Astrocyte of the hippocampus (primary cell): Measurements from ENCODE around the gene SYCE3.

ENCODE experiments used
- DNase-seq: peaks from one replicate; pipeline ENCODE4 v3.0.0; 2011; ENCODE audit warnings: low read depth, low spot score

SYCE3 gene

DNA sequence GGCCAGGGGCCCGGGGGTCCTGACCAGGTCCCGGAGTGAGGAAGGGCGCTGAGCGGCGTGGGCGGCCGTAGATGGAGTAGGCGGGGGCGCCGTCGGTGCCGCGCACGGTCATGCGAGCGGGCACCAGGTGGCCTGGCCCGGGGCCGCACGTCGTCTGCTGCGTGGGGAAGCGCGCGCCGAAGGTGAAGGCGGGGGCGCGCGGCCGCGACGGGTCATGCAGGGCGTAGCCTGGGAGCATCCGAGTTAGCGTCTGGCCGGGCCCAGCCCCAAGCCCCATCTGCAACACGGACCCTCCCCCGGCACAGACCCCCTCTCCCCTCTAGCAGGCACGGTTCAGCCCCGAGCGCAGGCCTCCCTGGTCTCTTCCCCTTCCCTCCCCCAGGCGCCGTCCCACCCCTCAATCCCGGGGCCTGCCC, 31.2 kb downstream of the SYCE3 start:
- DNase-seq, result peak; percentile 21

DNA sequence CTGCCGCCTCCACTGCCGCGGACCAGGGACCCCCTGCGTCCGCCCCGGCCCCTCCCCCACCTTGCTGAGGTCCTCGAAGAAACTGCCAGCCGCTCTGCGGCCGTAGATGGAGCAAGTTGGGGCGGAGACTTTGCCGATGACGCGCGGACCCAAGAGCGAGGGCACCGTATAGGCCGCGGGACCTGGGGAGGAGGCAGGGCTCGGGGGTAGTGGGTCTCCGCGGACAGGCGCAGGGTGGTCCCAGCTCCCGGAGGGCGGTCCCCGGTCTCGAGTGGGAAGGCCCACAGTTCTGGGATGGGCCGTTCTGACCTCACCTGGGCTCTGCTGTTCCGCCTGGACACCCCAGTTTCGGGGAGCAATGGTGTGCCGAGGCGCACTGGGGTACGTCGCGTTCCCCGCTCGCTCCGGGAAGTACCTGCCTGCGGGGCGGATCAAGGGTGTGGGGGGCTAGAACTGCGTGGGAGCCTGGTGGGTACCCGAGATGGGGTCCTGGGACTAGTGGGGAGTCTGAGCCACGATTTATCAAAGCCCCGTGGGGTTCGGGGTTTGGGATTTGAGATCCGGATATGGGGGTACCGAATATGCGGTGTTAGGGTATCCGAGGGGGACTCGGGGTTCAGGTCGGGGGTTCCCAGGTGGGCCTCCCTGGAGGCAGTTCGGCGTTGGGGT, 31.7 kb downstream of the SYCE3 start:
- DNase-seq, result peak; percentile 71

DNA sequence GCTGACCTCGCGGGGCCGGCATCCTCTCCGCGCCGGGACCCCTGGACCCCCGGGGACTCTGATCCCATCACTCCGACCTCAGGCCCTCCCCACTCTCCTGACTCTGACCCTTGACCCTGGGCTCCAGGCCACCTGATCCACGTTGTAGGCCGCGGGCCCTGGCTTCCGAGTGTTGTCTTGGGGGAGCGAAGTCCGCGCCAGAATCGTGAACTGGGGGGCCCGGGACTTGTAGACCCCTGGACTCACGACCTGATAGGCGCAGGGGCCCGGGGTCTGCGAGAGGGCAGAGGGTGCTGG, 32.2 kb downstream of the SYCE3 start:
- DNase-seq, result no peak

DNA sequence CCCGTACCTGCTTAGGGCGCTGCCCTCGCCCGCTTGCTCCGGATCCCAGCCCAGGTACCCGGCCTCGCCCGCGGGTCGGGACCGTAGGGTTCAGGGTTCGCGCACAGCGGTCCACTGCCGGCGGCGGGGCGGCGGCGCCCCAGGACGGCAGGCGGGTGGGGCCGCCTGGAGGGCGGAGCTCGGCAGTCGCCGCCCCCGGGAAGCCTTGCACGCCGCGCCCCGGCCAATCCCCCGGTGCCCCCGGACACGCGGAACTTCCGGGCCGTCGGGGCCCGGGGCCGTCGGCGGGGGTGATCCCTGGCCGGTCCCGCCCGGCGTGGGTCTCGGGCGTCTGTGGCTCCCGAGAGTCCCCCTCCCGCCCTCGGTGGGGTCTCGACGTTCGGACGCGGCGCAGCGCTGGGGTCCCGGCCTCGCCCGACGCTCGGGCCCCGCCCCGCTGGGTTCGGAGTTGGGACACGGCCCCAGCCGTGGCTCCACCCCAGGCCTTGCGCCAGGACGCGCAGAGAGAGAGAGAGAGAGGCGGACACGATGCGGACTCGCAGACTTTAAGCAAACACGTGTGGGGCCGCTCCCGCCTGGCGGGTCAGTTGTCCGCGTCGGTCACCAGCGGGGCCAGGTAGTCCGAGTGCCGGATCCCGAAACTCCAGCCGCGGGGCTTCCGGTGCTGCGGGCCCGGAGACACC, 32.7 kb downstream of the SYCE3 start, which contains the start of gene TYMP:
TSS of gene TYMP (minus strand) at position 116 of the 683 bp plus-strand sequence. CDS start 303 bp downstream, outside the sequence.
- peak; percentile 58 for DNase-seq

DNA sequence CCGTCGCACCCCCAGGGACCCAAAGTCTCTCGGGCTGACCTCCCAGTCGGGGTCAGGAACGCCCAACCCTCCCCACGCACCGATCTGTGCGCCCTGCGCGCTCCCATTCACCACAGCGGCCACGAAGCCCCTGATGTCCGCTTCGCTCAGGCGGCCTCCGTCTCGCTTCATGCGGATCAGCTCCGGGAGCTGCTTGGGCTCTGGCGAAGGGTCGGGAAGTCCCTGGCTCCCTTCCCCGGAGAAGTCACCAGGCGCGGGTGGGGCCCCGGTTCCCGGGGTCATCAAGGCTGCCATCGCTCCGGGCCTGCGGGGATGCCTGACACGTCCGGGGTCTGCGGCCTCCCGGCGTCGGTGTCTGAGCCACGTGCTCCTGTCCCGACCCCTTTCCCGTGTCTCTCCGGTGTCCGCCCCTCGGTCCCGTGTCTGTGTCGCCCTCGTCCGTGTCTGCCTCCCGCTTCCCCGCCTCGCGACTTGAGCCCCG, 33.3 kb downstream of the SYCE3 start:
- DNase-seq, result no peak

DNA sequence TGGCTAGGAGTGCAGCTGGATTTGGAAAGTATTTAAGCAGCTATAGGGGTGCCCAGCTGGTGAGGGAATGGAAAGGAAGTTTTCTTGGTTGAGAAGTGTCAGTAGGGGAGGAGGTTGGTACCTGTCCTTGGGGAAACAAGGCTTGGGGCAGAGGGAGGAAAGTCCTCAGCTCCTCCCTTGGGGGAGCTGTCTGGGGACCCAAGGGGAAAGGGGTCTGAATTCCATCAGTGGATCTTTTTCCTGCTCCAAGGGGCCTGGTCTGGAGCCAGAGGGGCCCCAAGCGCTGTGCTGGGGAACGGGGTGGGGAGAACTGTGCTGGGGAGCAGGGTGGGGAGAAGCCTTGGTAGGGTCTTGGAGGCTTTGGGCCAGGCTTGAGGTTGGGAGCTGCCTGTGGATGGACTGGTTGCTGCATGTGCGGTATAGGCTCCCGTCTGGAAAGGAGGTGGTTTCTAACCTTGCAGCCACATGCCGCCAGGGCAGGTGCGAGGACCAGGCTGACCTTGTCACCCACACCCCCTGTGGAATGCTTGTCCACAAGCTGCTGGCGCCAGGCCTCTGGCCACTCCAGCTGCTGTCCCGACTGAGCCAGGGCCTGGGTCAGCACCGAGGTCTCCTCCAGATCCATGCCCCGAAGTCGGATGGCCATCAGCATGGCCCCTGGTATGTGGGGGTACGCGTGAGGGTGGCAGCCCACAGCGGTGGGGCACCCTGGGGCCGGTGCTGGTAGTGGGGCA, 33.9 kb downstream of the SYCE3 start:
- no peak for DNase-seq

DNA sequence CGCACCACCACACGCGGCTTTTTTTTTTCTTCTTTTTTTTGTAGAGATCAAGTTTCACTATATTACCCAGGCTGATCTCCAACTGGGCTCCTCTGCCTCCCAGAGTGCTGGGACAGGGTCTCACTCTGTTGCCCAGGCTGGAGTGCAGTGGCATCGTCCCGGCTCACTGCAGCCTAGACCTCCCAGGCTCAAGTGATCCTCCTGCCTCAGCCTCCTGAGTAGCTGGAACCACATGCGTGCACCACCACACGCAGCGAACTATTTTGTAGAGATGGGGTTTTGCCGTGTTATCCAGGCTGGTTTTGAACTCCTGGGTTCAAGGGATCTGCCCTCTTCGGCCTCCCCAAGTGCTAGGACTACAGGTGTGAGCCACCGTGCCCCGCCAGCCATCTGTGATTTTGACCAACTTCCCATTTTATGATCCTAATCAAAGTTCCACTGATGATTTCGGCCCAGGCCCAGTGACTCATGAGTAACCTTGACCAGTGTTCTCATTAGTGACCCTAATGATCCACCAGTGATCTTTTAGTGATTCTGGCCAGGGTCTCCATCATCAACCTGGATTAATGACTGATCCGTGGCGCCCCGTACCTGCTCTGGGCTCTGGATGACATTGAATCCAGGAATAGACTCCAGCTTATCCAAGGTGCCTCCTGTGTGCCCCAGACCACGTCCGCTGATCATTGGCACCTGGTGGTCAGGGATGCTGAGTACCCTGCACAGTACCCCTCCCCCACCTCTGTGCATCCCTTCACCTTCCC, 34.6 kb downstream of the SYCE3 start:
- no peak for DNase-seq

DNA sequence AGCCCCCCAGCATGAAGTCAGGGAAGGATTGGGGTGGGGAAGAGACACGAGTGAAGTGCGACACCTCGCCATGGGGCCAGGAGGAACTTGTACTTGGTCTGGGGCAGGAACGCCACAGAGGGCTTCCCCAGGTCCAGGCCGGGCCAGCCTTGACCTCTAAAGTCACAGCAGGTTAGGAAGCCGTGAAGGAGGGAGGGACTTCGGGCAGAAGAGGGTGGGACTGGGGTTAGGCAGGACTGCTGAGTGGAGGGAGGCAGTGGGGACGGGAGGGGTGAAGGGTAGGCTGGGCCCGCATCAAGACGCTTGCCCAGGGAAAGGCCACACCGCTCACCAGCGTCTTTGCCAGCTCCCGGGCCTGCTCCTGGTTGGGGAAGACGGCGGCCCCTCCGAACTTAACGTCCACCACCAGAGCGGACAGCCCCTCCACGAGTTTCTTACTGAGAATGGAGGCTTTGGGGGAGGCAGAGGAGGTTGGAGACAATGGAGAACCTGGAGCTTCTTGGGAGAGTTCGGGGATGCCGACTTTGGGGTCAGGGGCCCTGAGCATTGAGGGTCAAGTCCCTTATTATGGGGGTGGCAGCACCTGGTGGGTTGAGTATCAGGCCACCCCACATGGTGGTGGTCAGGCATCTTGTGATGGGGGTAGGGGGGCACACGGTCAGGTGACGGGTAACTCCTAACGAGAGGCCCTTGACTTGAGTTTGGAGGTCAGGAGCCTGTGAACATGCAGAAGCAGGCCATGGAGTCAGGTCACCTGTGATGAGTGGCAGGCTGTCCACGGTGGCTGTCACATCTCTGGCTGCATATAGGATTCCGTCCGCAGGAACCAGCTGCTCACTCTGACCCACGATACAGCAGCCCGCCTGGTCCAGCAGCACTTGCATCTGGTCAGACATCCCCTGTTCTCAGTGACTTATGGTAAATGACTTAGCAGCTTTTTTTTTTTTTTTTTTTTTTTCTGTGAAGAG, 35.6 kb downstream of the SYCE3 start:
- DNase-seq, result no peak

DNA sequence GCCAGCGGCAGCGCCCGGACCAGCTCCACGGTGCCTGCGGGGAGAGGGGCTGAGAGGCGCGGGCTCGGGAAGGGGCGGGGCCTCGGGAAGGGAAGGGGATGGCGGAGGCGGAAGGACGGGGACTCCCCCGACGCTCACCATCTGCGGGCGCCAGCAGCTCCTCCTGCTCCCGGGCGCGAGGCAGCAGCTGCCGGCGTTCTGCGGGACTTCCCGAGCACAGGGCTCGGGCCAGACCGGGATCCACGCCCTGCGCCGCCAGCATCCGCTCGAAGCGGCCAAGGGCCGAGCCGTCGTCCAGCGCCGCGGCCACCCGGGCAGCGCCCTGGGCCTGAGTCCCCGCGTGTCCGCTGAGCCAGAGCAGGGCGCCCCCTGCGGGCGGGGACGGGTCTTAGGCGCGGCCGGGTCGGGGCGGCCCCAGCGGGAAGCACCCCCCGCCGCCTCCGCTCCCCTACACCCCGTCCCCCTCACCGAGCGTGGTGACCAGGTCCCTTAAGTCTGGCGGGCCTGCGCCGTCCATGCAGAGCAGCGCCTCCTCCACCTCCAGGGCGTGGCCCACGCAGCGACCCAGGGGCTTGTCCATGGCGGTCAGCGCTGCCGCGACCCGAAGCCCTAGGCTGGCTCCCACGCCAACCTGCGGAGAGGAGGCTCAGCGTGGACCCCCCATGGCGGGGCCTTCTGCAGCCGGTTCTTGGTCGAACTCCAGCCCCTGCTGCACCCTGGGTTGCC, 36.4 kb downstream of the SYCE3 start:
- DNase-seq, result peak; percentile 87

DNA sequence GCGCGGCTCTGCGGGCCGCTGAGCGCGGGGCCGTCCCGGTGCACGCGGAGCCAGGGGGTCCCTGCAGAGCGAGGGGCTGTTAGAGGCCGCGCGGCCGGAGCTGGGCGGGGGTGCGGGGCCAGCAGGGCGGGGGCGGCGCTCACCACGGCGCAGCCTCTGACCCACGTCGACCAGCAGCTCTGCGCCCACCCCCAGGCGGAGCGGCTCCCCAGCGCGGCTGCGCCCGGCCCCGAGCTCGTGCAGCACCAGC, 36.9 kb downstream of the SYCE3 start:
- DNase-seq, result no peak

DNA sequence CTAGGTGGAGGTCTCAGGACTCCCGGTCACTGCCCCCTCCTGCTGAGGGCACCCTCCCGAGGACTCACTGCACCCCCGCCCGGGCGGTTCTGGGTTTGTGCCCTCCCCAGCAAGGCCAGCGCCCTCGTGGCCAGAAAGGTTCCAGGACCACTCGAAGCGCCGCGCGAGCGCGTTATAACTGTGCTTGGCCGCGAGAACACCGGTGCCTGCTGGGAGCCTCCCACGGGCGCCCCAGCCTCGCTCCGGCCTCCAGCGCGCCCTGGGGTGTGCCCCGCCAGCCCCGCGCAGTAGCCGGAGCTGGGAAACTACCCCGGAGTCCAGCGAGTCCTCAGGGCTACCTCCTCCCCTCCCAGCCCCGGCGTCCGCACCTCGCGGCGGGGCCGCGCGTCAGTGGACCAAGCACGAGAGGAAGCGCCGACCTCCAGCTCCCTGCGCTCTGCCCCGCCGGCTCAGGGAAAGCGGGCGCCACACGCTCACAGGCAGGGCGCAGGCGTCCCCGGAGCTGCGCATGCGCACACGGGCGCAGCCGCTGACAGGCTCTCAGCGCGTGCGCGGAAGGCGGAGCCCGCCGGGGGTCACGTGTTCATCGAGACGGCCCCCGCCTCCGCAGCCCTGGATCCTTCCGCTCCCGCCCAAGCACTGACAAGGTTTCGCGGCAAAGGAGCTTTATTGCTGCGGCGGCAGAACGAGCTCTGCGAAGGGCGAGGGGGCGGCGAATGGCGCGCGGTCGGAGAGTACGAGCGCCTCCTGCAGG, 37.4 kb downstream of the SYCE3 start, which contains the start of gene SCO2:
TSS of gene SCO2 (minus strand) at position 495 of the 754 bp plus-strand sequence. CDS start 1,187 bp downstream, outside the sequence.
- peak; percentile 99 for DNase-seq

DNA sequence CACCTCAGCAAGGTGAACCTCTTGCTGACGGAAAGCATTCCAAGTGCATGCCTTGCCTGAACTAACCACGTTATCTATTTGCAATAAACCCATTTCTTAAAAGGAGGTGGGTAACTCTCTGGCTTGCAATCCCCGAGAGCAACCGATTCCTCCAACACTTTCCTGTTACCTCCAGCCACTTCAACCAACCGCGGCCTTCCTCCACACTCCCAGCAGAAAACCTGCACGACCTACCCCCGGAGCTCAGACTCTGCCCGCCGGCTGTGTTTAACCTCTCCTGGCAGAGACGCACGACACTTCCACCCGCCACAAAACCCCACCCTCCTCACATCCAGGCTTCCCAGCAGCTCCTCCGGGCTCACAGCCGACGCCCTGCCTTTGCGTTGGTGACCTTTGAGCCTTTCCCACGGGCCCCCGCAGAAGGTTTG, 38.0 kb downstream of the SYCE3 start:
- no peak for DNase-seq

DNA sequence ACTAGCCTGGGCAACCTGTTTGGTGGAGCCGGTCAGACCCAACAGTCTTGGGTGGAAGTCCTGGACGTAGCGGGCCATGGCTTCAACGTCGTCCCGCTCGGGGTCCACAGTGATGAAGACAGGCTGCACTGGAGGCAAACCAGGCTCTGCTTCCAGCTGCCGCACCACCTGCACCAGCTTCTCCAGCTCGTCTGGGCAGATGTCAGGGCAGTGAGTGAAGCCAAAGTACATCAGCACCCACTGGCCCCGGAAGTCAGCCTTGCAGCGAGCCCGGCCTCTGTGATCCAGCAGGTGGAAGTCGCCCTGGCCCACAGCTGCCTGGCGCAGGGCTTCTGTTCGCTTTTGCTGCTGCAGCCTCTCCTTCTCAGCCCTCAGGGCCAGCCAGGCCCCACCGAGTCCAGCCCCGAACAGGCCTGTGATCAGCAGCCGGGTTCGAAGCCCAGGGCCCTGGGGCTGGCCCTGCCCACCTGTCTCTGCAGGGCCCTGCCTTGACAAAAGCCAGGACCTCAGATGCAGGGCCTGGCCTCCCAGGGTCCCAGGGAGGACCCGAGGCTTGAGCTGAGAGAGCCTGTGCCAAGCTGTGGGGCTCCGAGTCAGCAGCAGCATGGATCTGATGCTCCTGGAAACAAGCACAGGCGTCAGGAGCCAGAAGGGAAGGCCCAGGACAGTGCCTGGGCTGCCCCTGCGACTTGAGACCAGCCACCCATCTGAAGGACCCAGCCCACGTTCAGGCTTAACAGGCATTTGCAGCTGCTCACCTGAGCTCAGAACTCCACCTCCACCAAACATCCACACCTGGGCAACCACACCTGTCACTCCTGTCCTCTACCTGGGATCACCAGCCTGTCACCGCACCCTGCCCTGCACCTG, 38.7 kb downstream of the SYCE3 start:
- no peak for DNase-seq

DNA sequence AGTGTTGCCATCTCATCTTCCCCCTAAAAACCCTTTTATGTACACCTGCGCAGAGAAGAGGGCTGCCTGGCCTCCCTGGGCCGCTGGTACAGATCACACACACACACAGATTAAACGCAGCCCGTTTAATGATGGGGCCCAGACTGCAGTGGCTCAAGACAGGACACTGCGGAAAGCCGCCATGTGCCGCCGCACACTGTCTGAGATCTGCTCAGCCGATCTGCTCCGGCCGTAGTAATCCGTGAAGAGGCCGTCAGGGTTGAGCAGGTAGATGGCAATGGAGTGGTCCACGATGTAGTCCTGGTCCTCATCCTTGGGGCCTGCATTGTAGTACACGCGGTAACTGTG, 39.3 kb downstream of the SYCE3 start:
- DNase-seq, result no peak

DNA sequence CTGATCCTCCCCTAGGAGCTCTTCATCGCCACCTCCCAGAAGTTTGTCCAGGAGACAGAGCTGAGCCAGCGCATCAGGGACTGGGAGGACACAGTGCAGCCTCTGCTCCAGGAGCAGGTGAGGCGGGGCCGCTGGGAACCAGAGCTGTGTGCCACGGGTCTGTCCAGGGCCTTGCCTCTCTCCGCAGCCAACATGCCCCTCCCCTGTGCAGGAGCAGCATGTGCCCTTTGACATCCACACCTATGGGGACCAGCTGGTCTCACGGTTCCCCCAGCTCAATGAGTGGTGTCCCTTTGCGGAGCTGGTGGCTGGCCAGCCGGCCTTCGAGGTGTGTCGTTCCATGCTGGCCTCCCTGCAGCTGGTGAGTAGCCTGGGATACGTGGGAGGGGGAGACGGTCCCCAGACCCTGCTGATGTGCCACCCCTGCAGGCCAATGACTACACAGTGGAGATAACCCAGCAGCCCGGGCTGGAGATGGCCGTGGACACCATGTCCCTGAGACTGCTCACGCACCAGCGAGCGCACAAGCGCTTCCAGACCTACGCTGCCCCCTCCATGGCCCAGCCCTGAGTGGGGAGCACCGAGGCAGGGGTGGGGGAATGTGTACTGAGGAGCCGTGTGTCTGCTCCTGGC, 39.8 kb downstream of the SYCE3 start:
- DNase-seq, result no peak

DNA sequence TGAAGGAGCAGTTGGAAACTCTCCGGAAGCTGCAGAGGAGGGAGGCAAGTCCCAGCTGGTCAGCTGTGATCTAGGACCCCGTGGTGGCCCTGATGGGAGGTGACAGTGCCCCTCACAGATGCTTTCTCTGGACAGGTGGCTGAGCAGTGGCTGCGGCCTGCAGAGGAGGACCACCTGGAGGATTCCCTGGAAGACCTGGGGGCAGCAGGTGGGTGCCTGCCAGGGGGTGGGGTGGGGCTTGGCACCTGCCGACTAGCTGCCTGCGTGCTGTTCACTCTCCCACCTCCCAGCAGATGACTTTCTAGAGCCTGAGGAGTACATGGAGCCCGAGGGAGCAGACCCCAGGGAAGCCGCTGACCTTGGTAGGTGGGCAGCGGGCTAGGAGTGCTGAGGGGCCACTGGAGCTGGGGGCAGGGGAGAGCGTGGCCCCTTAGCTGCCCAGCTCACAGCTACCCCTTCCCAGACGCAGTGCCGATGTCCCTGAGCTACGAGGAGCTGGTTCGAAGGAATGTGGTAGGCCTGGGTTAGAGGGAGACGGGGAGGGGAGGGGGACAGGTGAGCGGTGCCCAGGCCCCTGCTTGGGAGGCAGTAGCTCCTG, 40.4 kb downstream of the SYCE3 start:
- no peak for DNase-seq

DNA sequence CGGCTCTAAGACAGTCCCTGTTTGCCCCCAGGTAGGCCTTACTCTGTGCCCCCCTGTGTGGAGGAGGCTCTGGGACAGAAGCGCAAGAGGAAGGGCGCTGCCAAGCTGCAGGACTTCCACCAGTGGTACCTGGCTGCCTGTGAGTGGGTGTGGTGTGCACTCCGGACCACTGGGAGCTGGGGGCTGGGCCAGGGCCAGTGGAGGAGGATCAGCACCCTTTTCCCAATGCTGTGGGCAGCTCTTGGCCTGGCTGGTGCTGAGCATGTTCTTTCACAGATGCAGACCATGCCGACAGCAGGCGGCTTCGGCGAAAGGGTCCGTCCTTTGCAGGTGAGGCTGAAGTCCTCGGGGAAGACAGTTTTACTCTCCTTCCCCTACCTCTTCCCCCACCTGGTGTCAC, 41.0 kb downstream of the SYCE3 start:
- no peak for DNase-seq
